Measurements from ENCODE around the gene UBA5.

GRCh38 chr3:132661101-132661500, 972 bp downstream of the UBA5 start:
- TF ChIP-seq CTCF (IDR thresholded peaks at IDR 0.05; ENCODE audit: low read depth, low read length) (no peak), POLR2A (IDR thresholded peaks at IDR 0.05; ENCODE audit: extremely low read depth, insufficient read length) (no peak), MAX (IDR thresholded peaks at IDR 0.05; ENCODE audit: low read depth, low read length) (no peak), MYC (IDR thresholded peaks at IDR 0.05; ENCODE audit: low read depth, low read length) (no peak)
